NT2/D1 (cell line): ENCODE data around the gene SLC1A7.

ENCODE experiments used
- DNase-seq: peaks from one replicate; pipeline ENCODE4 v3.0.0-alpha.2; 2011; ENCODE audit warnings: low read depth, low spot score
- H3K27me3 ChIP-seq: 2 replicates; pipeline ENCODE4 v1.6.0; 2011; ENCODE audit warnings: mild to moderate bottlenecking; ENCODE audit not compliant: insufficient read length, insufficient read depth
- H3K36me3 ChIP-seq: 2 replicates; pipeline ENCODE4 v1.6.1; 2011; ENCODE audit warnings: mild to moderate bottlenecking, low read length, mixed read lengths; ENCODE audit not compliant: insufficient read depth, insufficient read length
- H3K4me1 ChIP-seq: 2 replicates; pipeline ENCODE4 v1.5.1; 2011; ENCODE audit not compliant: insufficient read depth, insufficient read length
- H3K4me3 ChIP-seq: 2 replicates; pipeline ENCODE4 v1.5.1; 2011; ENCODE audit warnings: low read depth; ENCODE audit not compliant: insufficient read length
- H3K9ac ChIP-seq: 2 replicates; pipeline ENCODE4 v1.6.0; 2011; ENCODE audit warnings: low read depth; ENCODE audit not compliant: insufficient read length
- H3K9me3 ChIP-seq: 2 replicates; pipeline ENCODE4 v1.5.1; 2011; ENCODE audit warnings: mild to moderate bottlenecking, low read length; ENCODE audit not compliant: insufficient read depth
- SUZ12 ChIP-seq: IDR thresholded peaks from 2 replicates; pipeline ENCODE4 v1.6.1; 2011; ENCODE audit not compliant: insufficient read length, insufficient read depth; ENCODE audit errors: extremely low read depth
- YY1 ChIP-seq: IDR thresholded peaks from 2 replicates; pipeline ENCODE4 v1.6.1; 2011; ENCODE audit not compliant: insufficient read length, insufficient read depth
- ZNF274 ChIP-seq: IDR thresholded peaks from 2 replicates; pipeline ENCODE4 v1.6.1; 2011; ENCODE audit warnings: mild to moderate bottlenecking, low read depth, low read length

SLC1A7 gene

DNA sequence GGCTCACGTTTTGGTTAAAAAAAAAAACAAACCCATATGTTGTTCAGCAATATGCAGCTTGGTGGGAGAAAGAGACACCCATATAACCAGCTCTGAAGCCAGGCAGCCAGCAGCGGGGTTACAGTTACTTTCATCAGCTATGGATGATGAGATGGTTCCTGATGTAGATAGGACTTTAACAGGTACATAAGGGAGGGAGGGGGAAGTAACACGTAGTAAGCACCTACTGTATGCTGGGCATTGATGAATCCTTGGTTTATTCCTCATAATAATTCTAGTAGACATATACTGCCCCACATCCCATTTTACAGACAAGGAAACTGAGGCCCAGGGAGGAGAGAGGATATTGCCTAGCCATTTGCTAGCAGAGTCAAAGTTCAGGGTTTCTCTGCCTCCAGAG, 2.0 kb downstream of the SLC1A7 start:
- no peak for TF ChIP-seq SUZ12
- no peak for TF ChIP-seq ZNF274
- TF ChIP-seq YY1: no peak
- Histone ChIP-seq H3K9ac (no peak overlapping the region), H3K27me3 (no peaks in the 10 kb centered on the region), H3K36me3 (no peaks in the 10 kb centered on the region), H3K4me1 (no peaks in the 10 kb centered on the region), H3K9me3 (peaks cover 14% of the 10 kb centered on the region), H3K4me3 (no peak overlapping the region)
- DNase-seq: no peak

- H3K4me1 ChIP-seq: no peaks in the 10 kb centered on the region
- no peak overlapping the region for H3K4me3 ChIP-seq
- H3K36me3 ChIP-seq: no peaks in the 10 kb centered on the region
- H3K9me3 ChIP-seq: peaks cover 14% of the 10 kb centered on the region
- no peak for DNase-seq
- H3K27me3 ChIP-seq: no peaks in the 10 kb centered on the region
- no peak overlapping the region for H3K9ac ChIP-seq
- no peak for TF ChIP-seq ZNF274
- no peak for TF ChIP-seq YY1
- no peak for TF ChIP-seq SUZ12
These were observed 2.5 kb downstream of the SLC1A7 start for GRCh38 chr1:53139951-53140361.

DNA sequence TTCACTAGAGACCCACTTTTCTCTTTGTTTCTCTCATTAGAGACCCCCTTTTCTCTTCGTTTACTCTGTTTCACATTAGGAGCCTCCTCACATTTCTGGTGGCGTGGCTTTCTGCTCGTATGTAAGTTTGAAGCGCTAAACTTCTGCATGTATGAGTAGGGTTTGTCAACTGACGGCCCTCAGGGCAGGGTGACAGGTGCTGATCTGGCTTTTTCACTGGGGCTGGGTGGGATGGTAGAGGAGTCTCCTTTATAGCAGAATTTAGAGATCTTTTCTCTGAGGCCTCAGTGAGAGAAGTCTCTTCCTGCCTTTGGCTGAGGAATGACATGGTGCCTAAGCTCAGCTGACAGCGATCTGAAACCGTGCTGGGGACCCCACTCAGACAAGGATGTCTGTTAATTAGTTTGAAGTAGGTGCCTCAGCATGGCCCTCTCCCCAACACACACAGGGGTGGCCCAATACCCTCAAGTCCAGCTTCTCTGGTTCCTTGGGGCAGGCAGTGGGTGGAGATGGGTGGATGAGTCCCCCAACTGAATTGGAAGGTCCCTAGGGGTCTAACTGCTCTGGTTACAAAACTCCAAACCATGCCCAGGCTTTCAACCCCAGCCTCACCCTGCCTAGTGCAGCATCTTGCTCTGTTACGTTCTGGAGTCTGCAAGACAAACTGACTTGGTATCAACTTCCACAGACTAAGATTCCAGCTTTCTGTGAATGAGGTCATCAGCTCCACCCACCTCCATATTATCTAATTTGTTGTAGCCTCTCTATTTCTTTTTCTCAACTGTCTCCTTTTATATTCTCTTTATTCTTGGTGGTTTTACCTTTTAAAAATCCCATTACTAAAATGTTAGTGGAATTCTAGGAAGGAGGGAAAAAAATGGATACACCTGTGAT, 3.2 kb downstream of the SLC1A7 start:
- H3K4me1 ChIP-seq: no peaks in the 10 kb centered on the region
- DNase-seq: no peak
- H3K4me3 ChIP-seq: no peak overlapping the region
- no peaks in the 10 kb centered on the region for H3K36me3 ChIP-seq
- no peak for TF ChIP-seq SUZ12
- TF ChIP-seq ZNF274: no peak
- TF ChIP-seq YY1: no peak
- no peak overlapping the region for H3K9ac ChIP-seq
- H3K27me3 ChIP-seq: no peaks in the 10 kb centered on the region
- H3K9me3 ChIP-seq: peaks cover 14% of the 10 kb centered on the region

GRCh38 chr1:53137729-53138128, 4.7 kb downstream of the SLC1A7 start:
- no peaks in the 10 kb centered on the region for H3K36me3 ChIP-seq
- TF ChIP-seq SUZ12 (no peak), YY1 (no peak), ZNF274 (no peak)
- H3K9me3 ChIP-seq: peaks cover 14% of the 10 kb centered on the region
- H3K4me3 ChIP-seq: no peak overlapping the region
- no peaks in the 10 kb centered on the region for H3K27me3 ChIP-seq
- peaks cover 10% of the 10 kb centered on the region for H3K4me1 ChIP-seq
- no peak overlapping the region for H3K9ac ChIP-seq
- no peak for DNase-seq

DNA sequence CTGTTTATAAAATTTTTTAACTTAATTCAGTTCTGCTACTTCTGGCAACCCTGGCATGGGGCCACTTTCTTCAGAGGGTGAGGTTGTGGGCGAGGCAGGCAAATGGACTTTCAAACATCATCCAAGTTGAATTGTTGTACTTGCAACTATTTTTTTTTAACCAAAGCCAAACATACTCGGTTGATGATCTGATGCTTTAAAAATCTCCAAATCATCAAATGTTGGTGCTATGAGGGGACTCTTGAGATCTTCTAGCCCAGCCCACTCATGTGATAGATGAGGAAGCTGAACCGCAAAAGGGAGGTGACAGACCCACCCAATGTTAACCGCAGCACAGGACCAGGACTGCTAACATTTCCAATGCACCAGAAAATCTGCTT, 6.7 kb downstream of the SLC1A7 start:
- H3K9ac ChIP-seq: no peak overlapping the region
- DNase-seq: no peak
- no peaks in the 10 kb centered on the region for H3K27me3 ChIP-seq
- peaks cover 12% of the 10 kb centered on the region for H3K4me1 ChIP-seq
- TF ChIP-seq SUZ12: no peak
- TF ChIP-seq ZNF274: no peak
- no peak for TF ChIP-seq YY1
- no peak overlapping the region for H3K4me3 ChIP-seq
- H3K9me3 ChIP-seq: peaks cover 14% of the 10 kb centered on the region
- no peaks in the 10 kb centered on the region for H3K36me3 ChIP-seq

DNA sequence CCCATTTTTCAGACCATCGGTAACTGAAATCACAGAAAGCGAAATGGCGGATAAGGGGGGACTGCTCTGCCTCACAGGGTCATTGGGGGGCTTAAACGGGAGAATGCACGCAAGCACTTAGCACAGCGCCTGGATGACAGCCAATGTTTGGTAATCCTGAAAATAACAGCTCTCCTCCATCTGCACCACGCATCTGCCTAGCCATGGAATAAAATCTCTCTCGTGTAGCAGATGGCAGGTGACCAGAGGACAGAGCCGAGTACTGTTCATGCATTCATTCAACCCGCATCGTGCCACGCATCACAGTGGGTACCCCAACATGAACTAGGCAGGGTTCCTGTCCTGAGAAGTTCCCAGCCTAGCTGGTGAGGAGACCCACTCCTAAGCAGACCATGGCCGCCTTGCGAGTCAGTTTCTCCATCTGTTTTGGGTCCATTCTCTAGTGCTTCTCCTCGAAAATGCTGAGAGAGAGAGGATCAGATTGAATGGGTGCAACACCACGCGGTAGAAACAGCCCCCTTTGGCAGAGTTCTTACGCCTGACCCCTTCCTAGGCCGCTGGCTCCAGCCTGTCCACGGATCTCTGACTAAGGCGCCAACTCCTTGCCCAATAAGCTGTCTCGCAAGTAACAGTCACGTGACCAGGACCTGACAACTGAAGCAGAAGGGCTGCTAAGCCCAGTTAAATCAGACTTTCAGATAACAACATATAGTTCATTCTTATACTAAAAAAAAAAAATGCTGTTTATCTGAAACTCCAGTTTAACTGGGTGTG, 7.3 kb downstream of the SLC1A7 start:
- DNase-seq: no peak
- no peak for TF ChIP-seq YY1
- no peak for TF ChIP-seq SUZ12
- TF ChIP-seq ZNF274: no peak
- Histone ChIP-seq H3K4me3 (no peak overlapping the region), H3K9me3 (peaks cover 14% of the 10 kb centered on the region), H3K27me3 (no peaks in the 10 kb centered on the region), H3K9ac (no peak overlapping the region), H3K4me1 (peaks cover 16% of the 10 kb centered on the region), H3K36me3 (no peaks in the 10 kb centered on the region)

DNA sequence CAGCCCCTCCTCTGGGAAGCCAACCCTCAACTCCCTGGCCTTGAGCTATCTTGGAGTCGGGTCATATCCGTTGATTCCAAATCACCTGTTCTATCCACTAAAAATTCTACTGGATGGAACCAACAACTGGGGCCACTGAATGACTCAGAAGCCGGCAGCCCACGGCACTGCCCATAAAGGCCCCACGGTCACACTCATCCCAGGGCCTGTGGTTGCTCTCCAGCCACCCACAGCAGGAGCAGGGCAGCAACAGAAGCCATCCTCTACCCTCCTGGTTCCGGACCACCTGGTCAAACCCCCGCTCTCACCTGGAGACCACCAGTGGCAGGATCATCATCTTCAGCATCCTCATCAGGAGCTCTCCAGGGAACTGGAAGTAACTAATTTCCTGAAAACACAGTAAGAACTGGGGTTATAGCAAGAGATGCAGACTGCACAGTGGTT, 8.4 kb downstream of the SLC1A7 start:
- peaks cover 19% of the 10 kb centered on the region for H3K4me1 ChIP-seq
- H3K9ac ChIP-seq: no peak overlapping the region
- H3K27me3 ChIP-seq: no peaks in the 10 kb centered on the region
- no peak overlapping the region for H3K4me3 ChIP-seq
- TF ChIP-seq SUZ12 (no peak), YY1 (no peak), ZNF274 (no peak)
- H3K9me3 ChIP-seq: peaks cover 14% of the 10 kb centered on the region
- DNase-seq: no peak
- H3K36me3 ChIP-seq: no peaks in the 10 kb centered on the region
